HepG2 (cell line): ENCODE measurements around the gene PLEKHG4B. TPM values are rescaled to one million over a fixed set of nuclear protein-coding genes. Genes with fewer than 3 reads are reported as not detected.

Experiments
- ATAC-seq: fragments of 200-7000 bp; cut with Tn5 transposase; 3 replicates; pipeline ENCODE4 v1.9.1; 2020; ENCODE audit warnings: mild to moderate bottlenecking, moderate library complexity
- BruUV-seq: library from RNA; stranded (reverse); fragments of 400-500 nt; replicated peaks from 2 replicates; lab custom pipeline; 2021; lab: Mats Ljungman, UMichigan
- CTCF ChIA-PET: fragments of 300-600 bp; formaldehyde crosslinking; extraction: SDS; loops from one replicate; lab custom pipeline; 2021; ENCODE audit warnings: low total read pairs, inconsistent platforms, low intra/inter-chr PET ratio; lab: Yijun Ruan, JAX
- POLR2A ChIA-PET: fragments of 350-600 bp; sonication (Branson Sonifier 250); formaldehyde crosslinking; loops from one replicate; lab custom pipeline; 2020; ENCODE audit warnings: antibody characterized with exemption, inconsistent platforms; lab: Yijun Ruan, JAX
- DNase-seq: peaks from one replicate; pipeline ENCODE4 v3.0.0-alpha.2; 2015; ENCODE audit warnings: low spot score
- FAIRE-seq: peaks from 3 replicates; lab custom pipeline; 2011; peaks lifted over from hg19 to GRCh38; lab: Jason Lieb, UNC
- H2AFZ ChIP-seq: one replicate; pipeline ENCODE4 v1.6.1; 2011; ENCODE audit warnings: low read length, inconsistent platforms
- H3K27ac ChIP-seq: fragments of 300-600 bp; 3 replicates; pipeline ENCODE4 v1.8.0; 2011; ENCODE audit warnings: mixed run types, mild to moderate bottlenecking, mixed read lengths, low read length, inconsistent platforms; ENCODE audit not compliant: insufficient read depth; ENCODE audit errors: extremely low read length
- H3K27me3 ChIP-seq, 2 experiments: fragments of 200-600 bp in 1 of 2; 2 replicates in 1 of 2; 3 replicates in 1 of 2; pipeline versions ENCODE4 v1.6.0 to v1.8.0; 2011; ENCODE audit warnings: low read length in 2 of 2, mild to moderate bottlenecking in 2 of 2, moderate library complexity in 2 of 2, inconsistent platforms in 1 of 2; ENCODE audit not compliant: insufficient read depth in 2 of 2, control insufficient read depth in 1 of 2
- H3K36me3 ChIP-seq, 2 experiments: fragments of 200-600 bp in 1 of 2; replicated peaks in 1 of 2; 2 replicates in 1 of 2; 3 replicates in 1 of 2; pipeline versions ENCODE4 v1.5.1 to v1.8.0; 2011; ENCODE audit warnings: low read length in 2 of 2, inconsistent platforms in 1 of 2; ENCODE audit not compliant: insufficient read depth in 2 of 2, control insufficient read depth in 1 of 2
- H3K4me1 ChIP-seq: 2 replicates; pipeline ENCODE4 v1.5.1; 2012; ENCODE audit warnings: low read length, inconsistent platforms; ENCODE audit not compliant: insufficient read depth
- H3K4me2 ChIP-seq: 2 replicates; pipeline ENCODE4 v1.6.0; 2011; ENCODE audit warnings: low read depth, low read length, inconsistent platforms
- H3K4me3 ChIP-seq, 3 experiments: fragments of 200-600 bp in 1 of 3; sonication (generic), shearing (Covaris generic) in 1 of 3; replicated peaks in 1 of 3; 2 replicates each; pipeline ENCODE4 v1.5.1; 2011 to 2016; ENCODE audit warnings: low read length in 3 of 3, inconsistent platforms in 2 of 3, low read depth in 2 of 3, mild to moderate bottlenecking in 2 of 3, control low read depth in 1 of 3, mixed read lengths in 1 of 3; ENCODE audit not compliant: insufficient read depth in 1 of 3
- H3K79me2 ChIP-seq: one replicate; pipeline ENCODE4 v1.6.1; 2011; ENCODE audit warnings: low read length, inconsistent platforms; ENCODE audit not compliant: insufficient read depth
- H3K9ac ChIP-seq: 2 replicates; pipeline ENCODE4 v1.6.0; 2011; ENCODE audit warnings: mild to moderate bottlenecking, low read depth, low read length, inconsistent platforms; ENCODE audit not compliant: insufficient read depth
- H3K9me3 ChIP-seq: 2 replicates; pipeline ENCODE4 v1.5.1; 2012; ENCODE audit warnings: mild to moderate bottlenecking, low read length
- H4K20me1 ChIP-seq: 2 replicates; pipeline ENCODE4 v1.6.0; 2011; ENCODE audit warnings: inconsistent platforms, mild to moderate bottlenecking, low read length, moderate library complexity; ENCODE audit not compliant: insufficient read depth
- HIVEP1 ChIP-seq: sonication (generic); formaldehyde crosslinking; IDR thresholded peaks from 2 replicates; pipeline ENCODE4 v1.4.0; 2020; ENCODE audit warnings: mild to moderate bottlenecking, missing genetic modification reagents
- HOXA3 ChIP-seq: sonication (generic); formaldehyde crosslinking; IDR thresholded peaks from 2 replicates; pipeline ENCODE4 v1.5.0; 2020; ENCODE audit warnings: missing genetic modification reagents
- MAFK ChIP-seq, 2 experiments: IDR thresholded peaks in 1 of 2; conservative IDR thresholded peaks in 1 of 2; 2 replicates each; pipeline ENCODE4 v1.6.1; 2011; ENCODE audit warnings: improper control_type of control experiment in 2 of 2, low read length in 2 of 2
- ZNF331 ChIP-seq: sonication (generic); formaldehyde crosslinking; IDR thresholded peaks from 2 replicates; pipeline ENCODE4 v1.4.0; 2020; ENCODE audit warnings: missing genetic modification reagents
- ZNF788 ChIP-seq: sonication (generic); formaldehyde crosslinking; IDR thresholded peaks from 2 replicates; pipeline ENCODE4 v1.5.0; 2020; ENCODE audit warnings: mild to moderate bottlenecking, missing genetic modification reagents, borderline replicate concordance
- ZNF878 ChIP-seq: sonication (generic); formaldehyde crosslinking; IDR thresholded peaks from 2 replicates; pipeline ENCODE4 v1.8.1; 2023; ENCODE audit warnings: mild to moderate bottlenecking, missing genetic modification reagents, moderate library complexity
- WGBS: methylation state at CpG from one replicate; pipeline ENCODE4 v1.1.6; 2017; ENCODE audit warnings: low lambda C conversion rate; 5-methylcytosine and 5-hydroxymethylcytosine counted together
- in situ Hi-C: cut with HindIII; loops from 2 replicates; pipeline ENCODE4 v1.10.0; 2017; ENCODE audit warnings: low pct_unique_long_range_greater_than_20kb; ENCODE audit not compliant: extremely low pct_ligation_motif_present
- intact Hi-C: fragments of 100-400 bp; cut with micrococcal nuclease; formaldehyde crosslinking; loops from one replicate; pipeline ENCODE4 v1.10.0; 2022; ENCODE audit not compliant: unreplicated experiment
- polyA plus RNA-seq, 8 experiments: library from polyadenylated mRNA; depleted of rRNA in 3 of 8; stranded (reverse) in 7 of 8; unstranded in 1 of 8; fragments of >200 nt; fragmentation: Illumina TruSeq in 4 of 8; extraction: Trizol in 4 of 8; gene quantifications; 2 replicates each; pipeline versions ENCODE4 v1.2.1 to v1.2.3, GENCODE V29; 2011 to 2016; ENCODE audit warnings: low read depth in 4 of 8, missing spikeins in 1 of 8, mixed read lengths in 1 of 8; ENCODE audit not compliant: insufficient read depth in 1 of 8
- total RNA-seq, 5 experiments: library from RNA; depleted of rRNA; stranded (reverse); fragments of >200 nt; fragmentation: Illumina TruSeq; extraction: Trizol; gene quantifications; 2 replicates each; pipeline ENCODE4 v1.2.3, GENCODE V29; 2016; ENCODE audit warnings: low read depth in 1 of 5
- TF ChIP-seq, protein P1 (sequence below), 2 experiments: sonication (generic) in 1 of 2; formaldehyde crosslinking in 1 of 2; IDR thresholded peaks; 2 replicates each; pipeline versions ENCODE4 v1.6.1 to v1.9.0; 2014 to 2022; ENCODE audit warnings: antibody characterized with exemption in 1 of 2, borderline replicate concordance in 1 of 2, inconsistent platforms in 1 of 2, low read depth in 1 of 2, missing genetic modification reagents in 1 of 2
- TF ChIP-seq, protein P2 (sequence below): sonication (generic); formaldehyde crosslinking; IDR thresholded peaks from 2 replicates; pipeline ENCODE4 v1.8.1; 2023; ENCODE audit warnings: mild to moderate bottlenecking, missing genetic modification reagents
- TF ChIP-seq, protein P3 (sequence below): IDR thresholded peaks from 2 replicates; pipeline ENCODE4 v1.6.1; 2016; ENCODE audit warnings: missing biosample characterization, missing genetic modification reagents, low read depth

Gene PLEKHG4B
- total and polyA plus RNA-seq, 2 of the 13 experiments (the other 11 are each of a cell fraction or from before 2014, with no cell fraction given) = 0.09 TPM; not detected in 1

DNA sequence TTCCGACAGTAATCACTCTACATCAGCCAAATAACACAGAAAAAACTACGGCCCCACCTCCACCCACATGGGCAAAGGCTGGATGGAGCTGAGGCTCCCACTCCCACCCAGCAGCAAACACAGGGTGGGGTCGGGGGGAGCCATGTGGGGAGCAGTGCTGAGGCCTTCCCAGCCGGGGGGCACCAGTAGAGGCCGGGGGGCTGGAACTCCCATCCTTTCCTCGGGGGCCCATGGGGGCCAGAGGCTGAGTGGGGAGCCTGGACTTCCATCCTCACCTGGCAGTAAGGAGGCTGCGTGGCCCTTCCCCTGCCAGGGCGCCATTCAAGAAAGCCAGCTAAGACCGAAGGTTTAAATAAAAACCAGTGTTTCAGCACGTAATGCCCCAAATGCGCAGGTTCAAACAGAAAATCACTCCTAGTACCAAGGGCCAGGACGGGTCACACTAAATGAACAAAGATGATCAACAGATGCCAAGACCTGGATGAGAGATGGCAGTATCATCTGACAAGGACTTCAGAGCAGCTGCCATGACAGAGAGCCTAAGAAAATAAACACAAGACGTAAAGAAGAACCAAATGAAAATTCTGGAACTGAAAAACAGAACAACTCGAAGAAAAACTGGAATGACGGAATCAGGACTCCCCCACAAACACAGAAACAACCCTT, 116.6 kb downstream of the PLEKHG4B start (continued):
- TF ChIP-seq, protein P1, sequence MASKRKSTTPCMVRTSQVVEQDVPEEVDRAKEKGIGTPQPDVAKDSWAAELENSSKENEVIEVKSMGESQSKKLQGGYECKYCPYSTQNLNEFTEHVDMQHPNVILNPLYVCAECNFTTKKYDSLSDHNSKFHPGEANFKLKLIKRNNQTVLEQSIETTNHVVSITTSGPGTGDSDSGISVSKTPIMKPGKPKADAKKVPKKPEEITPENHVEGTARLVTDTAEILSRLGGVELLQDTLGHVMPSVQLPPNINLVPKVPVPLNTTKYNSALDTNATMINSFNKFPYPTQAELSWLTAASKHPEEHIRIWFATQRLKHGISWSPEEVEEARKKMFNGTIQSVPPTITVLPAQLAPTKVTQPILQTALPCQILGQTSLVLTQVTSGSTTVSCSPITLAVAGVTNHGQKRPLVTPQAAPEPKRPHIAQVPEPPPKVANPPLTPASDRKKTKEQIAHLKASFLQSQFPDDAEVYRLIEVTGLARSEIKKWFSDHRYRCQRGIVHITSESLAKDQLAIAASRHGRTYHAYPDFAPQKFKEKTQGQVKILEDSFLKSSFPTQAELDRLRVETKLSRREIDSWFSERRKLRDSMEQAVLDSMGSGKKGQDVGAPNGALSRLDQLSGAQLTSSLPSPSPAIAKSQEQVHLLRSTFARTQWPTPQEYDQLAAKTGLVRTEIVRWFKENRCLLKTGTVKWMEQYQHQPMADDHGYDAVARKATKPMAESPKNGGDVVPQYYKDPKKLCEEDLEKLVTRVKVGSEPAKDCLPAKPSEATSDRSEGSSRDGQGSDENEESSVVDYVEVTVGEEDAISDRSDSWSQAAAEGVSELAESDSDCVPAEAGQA (IDR thresholded peaks at IDR 0.05; ENCODE audit: low read depth) = no peak
- TF ChIP-seq, protein P1 (CRISPR knock-in tag; IDR thresholded peaks at IDR 0.05; ENCODE audit: borderline replicate concordance) = no peak
- TF ChIP-seq ZNF331 = no peak
- TF ChIP-seq HIVEP1 = no peak

DNA sequence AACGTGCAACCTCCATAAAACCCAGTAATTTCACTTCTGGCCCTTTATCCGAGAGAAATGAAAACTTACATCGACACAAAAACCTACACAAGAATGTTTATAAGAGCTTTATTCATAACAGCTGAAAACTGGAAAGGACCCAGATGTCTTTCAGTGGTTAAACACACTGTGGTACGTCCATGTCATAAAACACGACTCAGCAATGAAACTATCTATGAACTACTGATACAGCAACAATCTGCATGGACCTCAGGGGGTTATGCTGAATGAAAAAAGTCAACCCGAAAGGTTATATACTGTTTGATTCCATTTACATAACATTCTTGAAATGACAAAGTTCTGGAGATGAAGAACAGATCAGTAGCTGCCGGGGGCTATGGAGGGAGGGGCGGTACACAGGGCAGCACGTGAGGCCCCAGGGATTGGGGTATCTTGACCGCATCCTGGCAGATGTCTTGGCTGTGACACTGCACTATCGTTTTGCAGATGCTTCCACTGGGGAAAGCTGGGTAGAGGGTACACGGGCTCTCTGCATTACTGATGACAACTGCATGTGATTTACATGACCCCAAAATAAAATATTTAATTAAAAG, 121.9 kb downstream of the PLEKHG4B start:
- Histone ChIP-seq H4K20me1 (peaks cover 14% of the 10 kb centered on the region; the same call in 1 of the 2 replicates), H2AFZ (no peak overlapping the region), H3K79me2 (peaks cover 36% of the 10 kb centered on the region), H3K9me3 (no peaks in the 10 kb centered on the region), H3K36me3 (peaks cover 0 to 7% of the 10 kb centered on the region in 2 experiments; a peak in 3 of 5 replicates), H3K9ac (no peak overlapping the region), H3K4me3 (no peak overlapping the region), H3K27ac (no peak overlapping the region), H3K4me1 (no peaks in the 10 kb centered on the region), H3K27me3 (no peaks in the 10 kb centered on the region), H3K4me2 (no peak overlapping the region)
- FAIRE-seq (no peak), ATAC-seq (no peak), DNase-seq (no peak)
- ChIA-PET POLR2A (no interaction called here), CTCF (no interaction called here)
- intact Hi-C loops = loop anchor here (10.0 kb wide), 1 partner anchor 731 kb away; no protein-coding TSS in a partner anchor
- WGBS = 98% methylated on average over 12 of the region's 12 CpGs
- no TSS peak for BruUV-seq
- in situ Hi-C loops = no loop called here
- TF ChIP-seq ZNF788 (CRISPR knock-in tag) (no peak), MAFK (conservative IDR thresholded peaks at IDR 0.05 in 1 of 2, IDR thresholded peaks at IDR 0.05 in 1 of 2; ENCODE audit: low read length in 2 of 2) (peak in 1 of 2 experiments; percentile 33; a peak in 2 of 4 replicates), HOXA3 (CRISPR knock-in tag) (no peak), ZNF878 (CRISPR knock-in tag) (no peak)
- TF ChIP-seq, protein P2, sequence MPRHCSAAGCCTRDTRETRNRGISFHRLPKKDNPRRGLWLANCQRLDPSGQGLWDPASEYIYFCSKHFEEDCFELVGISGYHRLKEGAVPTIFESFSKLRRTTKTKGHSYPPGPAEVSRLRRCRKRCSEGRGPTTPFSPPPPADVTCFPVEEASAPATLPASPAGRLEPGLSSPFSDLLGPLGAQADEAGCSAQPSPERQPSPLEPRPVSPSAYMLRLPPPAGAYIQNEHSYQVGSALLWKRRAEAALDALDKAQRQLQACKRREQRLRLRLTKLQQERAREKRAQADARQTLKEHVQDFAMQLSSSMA (CRISPR knock-in tag) = no peak
- TF ChIP-seq, protein P3, sequence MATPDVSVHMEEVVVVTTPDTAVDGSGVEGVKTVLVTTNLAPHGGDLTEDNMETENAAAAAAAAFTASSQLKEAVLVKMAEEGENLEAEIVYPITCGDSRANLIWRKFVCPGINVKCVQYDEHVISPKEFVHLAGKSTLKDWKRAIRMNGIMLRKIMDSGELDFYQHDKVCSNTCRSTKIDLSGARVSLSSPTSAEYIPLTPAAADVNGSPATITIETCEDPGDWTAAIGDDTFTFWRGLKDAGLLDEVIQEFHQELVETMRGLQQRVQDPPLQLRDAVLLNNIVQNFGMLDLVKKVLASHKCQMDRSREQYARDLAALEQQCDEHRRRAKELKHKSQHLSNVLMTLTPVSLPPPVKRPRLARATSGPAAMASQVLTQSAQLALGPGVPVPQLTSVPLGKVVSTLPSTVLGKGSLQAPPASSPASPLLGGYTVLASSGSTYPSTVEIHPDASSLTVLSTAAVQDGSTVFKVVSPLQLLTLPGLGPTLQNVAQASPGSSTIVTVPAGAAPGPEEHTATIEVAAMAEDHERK (CRISPR knock-in tag) = no peak
